ENCODE measurements around the gene ATP2A1. TPM values are rescaled to one million over a fixed set of nuclear protein-coding genes. Genes with fewer than 3 reads are reported as not detected.

Gene ATP2A1
- total RNA-seq, 1 donor from 2014 or later = 8.2 TPM

DNA sequence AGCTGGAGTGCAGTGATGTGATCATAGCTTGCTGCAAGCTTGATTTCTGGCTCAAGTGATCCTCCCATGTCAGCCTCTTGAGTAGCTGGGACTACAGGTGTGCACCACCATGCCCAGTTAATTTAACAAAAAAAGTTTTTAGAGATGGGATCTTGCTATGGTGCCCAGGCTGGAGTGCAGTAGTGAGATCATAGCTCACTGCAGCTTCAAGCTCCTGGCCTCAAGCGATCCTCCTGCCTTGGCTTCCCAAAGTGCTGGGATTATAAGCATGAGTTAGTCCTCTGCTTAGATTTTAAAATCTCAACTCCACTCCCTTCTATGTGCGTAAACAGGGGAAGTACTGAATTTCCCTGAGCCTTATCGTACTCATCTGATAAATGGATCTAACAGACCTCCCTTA, 40.4 kb downstream of the ATP2A1 start:
- Histone ChIP-seq H3F3A (ENCODE audit: low read depth) (peaks cover 4% of the 10 kb centered on the region), H3K9me3 (ENCODE audit: low read depth) (no peaks in the 10 kb centered on the region), H3K79me2 (ENCODE audit: low read depth) (no peaks in the 10 kb centered on the region), H3K27ac (no peak overlapping the region), H3K36me3 (no peaks in the 10 kb centered on the region), H3K4me1 (no peaks in the 10 kb centered on the region), H3K9ac (no peak overlapping the region), H2AFZ (replicated peaks) (no peak overlapping the region), H3K4me2 (no peak overlapping the region), H4K20me1 (ENCODE audit: low read depth) (no peaks in the 10 kb centered on the region), H3K4me3 (no peak overlapping the region), H3K27me3 (no peaks in the 10 kb centered on the region)
- TF ChIP-seq EZH2 (IDR thresholded peaks at IDR 0.05) = no peak
- no peak for TF ChIP-seq EZH2phosphoT487 (IDR thresholded peaks at IDR 0.05)
- no peak for TF ChIP-seq CTCF (IDR thresholded peaks at IDR 0.05)
- Mint-ChIP-seq H3K27me3 (ENCODE audit: insufficient read depth, low read depth) (peaks cover 4% of the 10 kb centered on the region), H3K27ac (no peak overlapping the region), H3K4me3 (no peak overlapping the region), H3K36me3 (peaks cover 8% of the 10 kb centered on the region), H3K4me1 (peaks cover 3% of the 10 kb centered on the region), H3K9me3 (no peaks in the 10 kb centered on the region)
- DNase-seq (ENCODE audit: low spot score) = no peak

- no peaks in the 10 kb centered on the region for H3K9me3 Mint-ChIP-seq
- no peak overlapping the region for H3K27ac ChIP-seq
- H3F3A ChIP-seq (ENCODE audit: low read depth) = peaks cover 31% of the 10 kb centered on the region
- no peak for TF ChIP-seq CTCF (IDR thresholded peaks at IDR 0.05)
- TF ChIP-seq EZH2phosphoT487 (IDR thresholded peaks at IDR 0.05) = no peak
- TF ChIP-seq EZH2 (IDR thresholded peaks at IDR 0.05) = no peak
- no peaks in the 10 kb centered on the region for H4K20me1 ChIP-seq (ENCODE audit: low read depth)
- H3K36me3 Mint-ChIP-seq = no peaks in the 10 kb centered on the region
- no peak overlapping the region for H2AFZ ChIP-seq (replicated peaks)
- H3K36me3 ChIP-seq = no peaks in the 10 kb centered on the region
- no peaks in the 10 kb centered on the region for H3K79me2 ChIP-seq (ENCODE audit: low read depth)
- no peaks in the 10 kb centered on the region for H3K4me1 ChIP-seq
- no peak overlapping the region for H3K4me3 ChIP-seq
- no peak overlapping the region for H3K9ac ChIP-seq
- H3K4me1 Mint-ChIP-seq = peaks cover 13% of the 10 kb centered on the region
- H3K9me3 ChIP-seq (ENCODE audit: low read depth) = no peaks in the 10 kb centered on the region
- peak overlapping the region; percentile 93 for H3K4me3 Mint-ChIP-seq
- no peak overlapping the region for H3K27ac Mint-ChIP-seq
- no peak overlapping the region for H3K4me2 ChIP-seq
- H3K27me3 ChIP-seq = no peaks in the 10 kb centered on the region
- DNase-seq (ENCODE audit: low spot score) = no peak
- peaks cover 4% of the 10 kb centered on the region for H3K27me3 Mint-ChIP-seq (ENCODE audit: insufficient read depth, low read depth)
Observed at GRCh38 chr16:28923231-28923587, 44.9 kb downstream of the ATP2A1 start.

GRCh38 chr16:28923652-28924398, 45.5 kb downstream of the ATP2A1 start:
- peaks cover 31% of the 10 kb centered on the region for H3F3A ChIP-seq (ENCODE audit: low read depth)
- H3K4me1 ChIP-seq = no peaks in the 10 kb centered on the region
- H4K20me1 ChIP-seq (ENCODE audit: low read depth) = no peaks in the 10 kb centered on the region
- TF ChIP-seq CTCF (IDR thresholded peaks at IDR 0.05) = no peak
- no peaks in the 10 kb centered on the region for H3K9me3 Mint-ChIP-seq
- H3K4me3 Mint-ChIP-seq = peak overlapping the region; percentile 93
- no peak overlapping the region for H3K27ac ChIP-seq
- H3K36me3 Mint-ChIP-seq = no peaks in the 10 kb centered on the region
- H3K27me3 ChIP-seq = no peaks in the 10 kb centered on the region
- DNase-seq (ENCODE audit: low spot score) = no peak
- peak overlapping the region; percentile 69 for H3K4me3 ChIP-seq
- no peak overlapping the region for H3K27ac Mint-ChIP-seq
- H3K9me3 ChIP-seq (ENCODE audit: low read depth) = no peaks in the 10 kb centered on the region
- H3K79me2 ChIP-seq (ENCODE audit: low read depth) = no peaks in the 10 kb centered on the region
- H3K27me3 Mint-ChIP-seq (ENCODE audit: insufficient read depth, low read depth) = peaks cover 4% of the 10 kb centered on the region
- peaks cover 13% of the 10 kb centered on the region for H3K4me1 Mint-ChIP-seq
- no peaks in the 10 kb centered on the region for H3K36me3 ChIP-seq
- H3K4me2 ChIP-seq = peak overlapping the region; percentile 84
- peak overlapping the region; percentile 43 for H2AFZ ChIP-seq (replicated peaks)
- no peak overlapping the region for H3K9ac ChIP-seq

All from neural progenitor cell (in vitro differentiated cells).